NCI-H460 (cell line): ENCODE data around the gene SIT1. TPM values are rescaled to one million over a fixed set of nuclear protein-coding genes. Genes with fewer than 3 reads are reported as not detected.

Source experiments
- DNase-seq: peaks from one replicate; pipeline ENCODE4 v3.0.0-alpha.2; 2016; ENCODE audit warnings: low read depth; ENCODE audit errors: extremely low read depth
- small RNA-seq, 2 experiments: library from RNA; depleted of rRNA; stranded (forward); fragments of <200 nt; gene quantifications; one replicate each; pipeline ENCODE3, GENCODE V24; 2014
- total RNA-seq: library from RNA; depleted of rRNA; stranded (reverse); fragments of >200 nt; shearing (Covaris generic); gene quantifications from 2 replicates; pipeline ENCODE4 v1.2.3, GENCODE V29; 2014; rRNA removed

Gene SIT1
- total RNA-seq, 1 experiment from 2014 or later, result not detected

DNA sequence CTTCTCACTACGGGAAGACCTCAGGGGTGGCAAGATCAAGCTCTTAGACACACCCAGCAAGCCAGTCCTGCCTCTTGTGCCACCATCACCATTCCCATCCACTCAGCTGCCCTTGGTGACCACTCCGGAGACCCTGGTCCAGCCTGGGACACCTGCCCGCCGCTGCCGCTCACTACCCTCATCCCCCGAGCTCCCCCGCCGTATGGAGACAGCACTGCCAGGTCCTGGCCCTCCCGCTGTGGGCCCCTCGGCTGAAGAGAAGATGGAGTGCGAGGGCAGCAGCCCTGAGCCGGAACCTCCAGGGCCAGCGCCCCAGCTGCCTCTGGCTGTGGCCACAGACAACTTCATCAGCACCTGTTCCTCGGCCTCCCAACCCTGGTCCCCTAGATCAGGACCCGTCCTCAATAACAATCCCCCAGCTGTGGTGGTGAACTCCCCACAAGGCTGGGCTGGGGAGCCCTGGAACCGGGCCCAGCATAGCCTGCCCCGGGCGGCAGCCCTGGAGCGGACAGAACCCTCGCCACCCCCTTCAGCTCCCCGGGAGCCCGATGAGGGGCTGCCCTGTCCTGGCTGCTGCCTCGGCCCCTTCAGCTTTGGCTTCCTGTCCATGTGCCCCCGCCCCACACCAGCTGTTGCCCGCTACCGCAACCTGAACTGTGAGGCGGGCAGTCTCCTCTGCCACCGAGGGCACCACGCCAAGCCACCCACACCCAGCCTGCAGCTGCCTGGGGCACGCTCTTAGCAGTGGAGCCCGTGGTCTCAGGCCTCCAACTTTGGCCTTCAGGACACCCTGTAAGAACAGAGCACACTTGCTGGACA, 41.5 kb downstream of the SIT1 start:
- DNase-seq, result no peak

DNA sequence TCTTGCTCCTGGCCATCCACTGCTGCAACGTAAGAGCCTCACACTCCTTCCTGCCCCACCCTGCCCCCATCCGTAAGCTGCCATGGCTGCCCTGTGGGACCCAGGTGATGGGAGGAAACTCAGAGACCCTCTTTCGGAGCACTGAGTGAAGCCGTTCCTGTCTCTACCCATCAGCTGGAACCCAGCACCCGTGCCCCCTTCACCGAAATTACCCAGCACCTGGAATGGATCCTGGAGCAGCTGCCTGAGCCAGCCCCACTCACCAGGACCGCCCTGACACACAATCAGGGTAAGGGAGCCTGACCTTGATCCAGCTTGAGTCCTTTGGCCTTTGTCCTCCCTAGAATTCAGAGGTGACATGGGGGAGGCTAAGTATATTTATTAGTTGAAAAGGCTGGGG, 42.5 kb downstream of the SIT1 start:
- DNase-seq, result no peak

GRCh38 chr9:35606726-35607125, 44.0 kb downstream of the SIT1 start:
- DNase-seq, result no peak

DNA sequence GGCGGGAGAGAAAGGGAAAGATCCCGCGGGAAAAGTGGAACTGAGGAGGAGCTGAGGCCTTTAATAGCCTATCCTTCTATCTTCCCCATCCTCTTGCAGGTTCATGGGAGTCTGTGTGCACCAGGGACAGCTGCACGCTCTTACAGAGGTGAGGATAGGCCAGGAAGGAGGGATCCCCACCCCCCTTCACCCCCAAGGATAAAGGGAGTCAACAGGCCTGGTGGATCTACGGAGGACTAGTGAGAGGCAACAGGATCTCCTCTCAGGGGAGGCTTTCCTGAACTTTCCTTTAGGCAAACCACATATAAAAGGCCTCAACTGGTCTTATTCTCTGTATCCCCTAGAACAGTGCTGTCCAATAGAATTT, 44.6 kb downstream of the SIT1 start:
- no peak for DNase-seq

DNA sequence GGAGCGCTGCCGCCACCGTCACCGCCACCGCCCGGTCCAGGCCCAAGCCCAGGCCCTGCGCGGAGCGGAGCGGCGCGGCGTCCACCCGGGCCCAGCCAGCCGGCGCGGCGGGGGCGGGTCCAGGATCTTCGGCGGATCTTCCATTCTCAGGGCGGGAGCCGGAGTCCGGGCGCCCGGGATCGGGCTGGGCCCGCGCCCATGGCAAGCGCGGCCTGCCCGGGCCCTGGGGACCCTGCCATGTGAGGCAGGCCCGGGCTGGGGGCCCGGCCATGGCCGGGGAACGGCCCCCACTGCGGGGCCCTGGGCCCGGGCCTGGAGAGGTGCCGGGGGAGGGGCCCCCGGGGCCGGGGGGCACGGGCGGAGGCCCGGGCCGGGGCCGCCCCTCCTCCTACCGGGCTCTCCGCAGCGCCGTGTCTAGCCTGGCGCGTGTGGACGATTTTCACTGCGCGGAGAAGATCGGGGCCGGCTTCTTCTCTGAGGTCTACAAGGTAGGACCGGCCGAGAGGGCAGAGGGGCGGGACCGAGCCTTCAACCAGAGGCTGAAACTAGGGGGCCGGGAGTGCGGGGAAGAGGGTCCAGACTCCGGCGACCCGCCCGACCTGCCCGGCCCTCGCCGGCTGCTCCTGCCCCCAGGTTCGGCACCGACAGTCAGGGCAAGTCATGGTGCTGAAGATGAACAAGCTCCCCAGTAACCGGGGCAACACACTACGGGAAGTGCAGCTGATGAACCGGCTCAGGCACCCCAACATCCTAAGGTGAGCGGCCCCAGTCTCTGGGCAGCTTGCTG, 45.2 kb downstream of the SIT1 start:
- DNase-seq, result no peak

DNA sequence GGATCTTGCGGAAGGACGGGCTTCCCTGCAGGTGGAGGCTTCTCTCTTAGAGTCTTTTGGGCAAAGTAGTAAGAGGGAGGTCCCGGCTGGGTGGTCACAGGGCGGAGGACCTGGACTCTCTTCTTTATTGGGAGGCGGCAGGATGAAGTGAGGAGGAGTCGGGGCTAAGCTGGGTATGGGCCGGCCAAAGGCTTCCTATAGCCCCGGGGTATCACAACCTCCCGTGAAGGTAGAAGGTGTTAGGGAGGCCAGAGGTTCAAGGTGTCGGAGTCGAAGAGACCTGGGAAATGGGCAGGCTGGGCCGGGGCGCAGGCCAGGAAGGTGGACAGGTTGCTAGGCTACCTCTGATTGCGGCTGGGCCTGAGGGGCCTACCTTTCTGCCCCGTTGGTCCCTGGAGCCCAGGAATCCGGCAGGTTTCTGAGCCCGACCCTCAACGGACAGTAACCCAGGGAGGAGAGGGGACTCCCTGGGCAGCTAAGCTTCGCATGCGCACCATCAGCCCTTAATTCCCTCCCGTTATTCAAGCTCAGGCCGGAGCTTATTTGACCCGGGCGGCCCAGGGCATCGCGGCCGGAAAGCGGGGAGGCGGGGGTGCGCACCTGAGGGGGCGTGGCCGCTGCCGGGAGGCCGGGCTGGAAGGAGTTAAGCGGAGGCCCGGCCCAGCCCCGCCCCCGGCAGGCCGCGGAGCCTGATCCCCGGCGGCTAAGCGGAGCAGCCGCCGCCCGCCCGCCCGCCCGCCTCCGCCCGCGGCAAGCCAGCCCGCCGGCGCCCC, 46.0 kb downstream of the SIT1 start, which contains the start of gene TESK1:
TSS of gene TESK1 (plus strand) at position 685 of the 773 bp plus-strand sequence. CDS start 358 bp downstream, outside the sequence.
- DNase-seq, result peak; percentile 48

GRCh38 chr9:35603986-35604577, 46.6 kb downstream of the SIT1 start:
- peak; percentile 98 for DNase-seq

GRCh38 chr9:35603506-35603985, 47.2 kb downstream of the SIT1 start:
- DNase-seq, result no peak

DNA sequence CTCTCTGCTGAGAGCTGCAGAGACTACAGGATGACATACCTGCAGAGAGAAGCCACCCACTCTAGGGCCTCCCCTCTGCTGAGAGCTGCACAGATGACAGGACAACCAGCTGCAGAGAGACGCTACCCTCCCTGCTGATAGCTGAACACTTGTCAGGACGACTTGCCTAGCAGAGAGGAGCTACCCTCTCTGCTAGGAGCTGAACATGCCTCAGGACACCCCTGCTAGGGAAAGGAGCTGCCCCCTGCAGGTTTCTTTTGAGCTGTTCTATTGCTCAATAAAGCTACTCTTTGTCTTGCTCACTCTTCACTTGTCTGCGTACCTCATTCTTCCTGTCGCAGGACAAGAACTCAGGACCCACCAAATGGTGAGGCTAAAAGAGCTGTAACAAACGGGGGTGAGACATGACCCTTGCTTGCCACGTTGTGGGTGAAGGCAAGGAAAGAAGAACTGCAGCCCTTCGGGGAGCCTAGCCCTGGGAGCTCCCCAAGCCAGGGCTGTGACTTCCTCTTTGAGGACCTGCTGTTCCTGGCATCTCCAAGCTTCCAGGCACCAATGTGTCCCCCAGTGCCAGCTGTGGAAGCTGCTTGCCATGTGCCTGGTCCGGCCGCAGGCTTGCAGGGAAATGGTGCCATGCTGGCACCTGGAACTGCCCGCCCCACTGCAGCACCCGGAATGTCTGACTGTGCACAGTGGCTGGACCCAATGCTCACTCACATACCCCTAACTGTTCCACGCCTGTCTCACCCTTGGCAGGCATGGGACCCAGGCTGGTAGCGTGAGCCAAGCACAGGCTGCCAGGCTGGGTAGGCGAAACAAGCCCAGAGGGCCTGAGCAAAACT, 50.7 kb downstream of the SIT1 start:
- no peak for DNase-seq

Small RNA genes lying within 50 kb of the gene (small RNA-seq; reads per million reads assigned to genes)
- 0 reads per million in 2 experiments for gene MIR4667
- 0 reads per million in 2 experiments for gene RMRP
- gene RN7SL22P, result 0 reads per million in 2 experiments

Other genes starting within 250 kb of the SIT1 start
- 10.1 and 10.9 TPM in 2 replicates for gene RUSC2, start 160.8 kb downstream of the SIT1 start, total RNA-seq
- gene TESK1, start 45.7 kb downstream of the SIT1 start, total RNA-seq, result 7.8 and 8.5 TPM in 2 replicates
- gene CD72, start 32.5 kb downstream of the SIT1 start, total RNA-seq, result not detected in 2 replicates
- gene RMRP, start 7.1 kb upstream of the SIT1 start, total RNA-seq, result 9,964 and 10,171 TPM in 2 replicates
- gene CCDC107, start 7.4 kb upstream of the SIT1 start, total RNA-seq, result 6.3 and 8.4 TPM in 2 replicates
- 5.0 and 7.5 TPM in 2 replicates for gene ARHGEF39, start 14.3 kb upstream of the SIT1 start, total RNA-seq
- 10.1 and 13.7 TPM in 2 replicates for gene CA9, start 23.0 kb upstream of the SIT1 start, total RNA-seq
- gene TPM2, start 39.0 kb upstream of the SIT1 start, total RNA-seq, result 36.3 and 40.7 TPM in 2 replicates
- gene TLN1, start 81.3 kb upstream of the SIT1 start, total RNA-seq, result 44.8 TPM in 2 replicates
- gene CREB3, start 81.7 kb upstream of the SIT1 start, total RNA-seq, result 22.4 and 24.5 TPM in 2 replicates
- gene GBA2, start 98.3 kb upstream of the SIT1 start, total RNA-seq, result 19.8 and 24.0 TPM in 2 replicates
- 13.0 and 15.0 TPM in 2 replicates for gene RGP1, start 98.4 kb upstream of the SIT1 start, total RNA-seq
- 1.1 TPM in 1 of 2 replicates, not detected in the other for gene MSMP, start 103.3 kb upstream of the SIT1 start, total RNA-seq
- 1.7 and 7.0 TPM in 2 replicates for gene NPR2, start 140.7 kb upstream of the SIT1 start, total RNA-seq
- 0.14 and 0.47 TPM in 2 replicates for gene SPAG8, start 161.3 kb upstream of the SIT1 start, total RNA-seq
- gene HINT2, start 164.1 kb upstream of the SIT1 start, total RNA-seq, result 18.2 and 22.8 TPM in 2 replicates
- gene FAM221B, start 177.8 kb upstream of the SIT1 start, total RNA-seq, result not detected in 2 replicates
- gene TMEM8B, start 178.3 kb upstream of the SIT1 start, total RNA-seq, result 1.2 and 1.4 TPM in 2 replicates
- not detected in 2 replicates for gene OR13J1, start 219.5 kb upstream of the SIT1 start, total RNA-seq